Measurements from ENCODE around the gene SHOC2.

Gene SHOC2

GRCh38 chr10:110951381-110951780 is 32.0 kb downstream of the SHOC2 start:
- H3K27ac Mint-ChIP-seq: no peak overlapping the region
- no peaks in the 10 kb centered on the region for H3K27me3 Mint-ChIP-seq
- peaks cover 2% of the 10 kb centered on the region for H3K9me3 Mint-ChIP-seq
- H3K4me3 Mint-ChIP-seq: no peak overlapping the region
- H3K4me1 Mint-ChIP-seq (ENCODE audit: low read depth): peaks cover 34% of the 10 kb centered on the region
- H3K36me3 Mint-ChIP-seq (ENCODE audit: low read depth): peaks cover 44% of the 10 kb centered on the region
- DNase-seq: no peak

GRCh38 chr10:110957606-110958005 is 38.2 kb downstream of the SHOC2 start:
- Mint-ChIP-seq H3K36me3 (ENCODE audit: low read depth) (peaks cover 11% of the 10 kb centered on the region), H3K9me3 (no peaks in the 10 kb centered on the region), H3K4me1 (ENCODE audit: low read depth) (peaks cover 45% of the 10 kb centered on the region)

GRCh38 chr10:110959379-110960332 is 40.3 kb downstream of the SHOC2 start:
- DNase-seq: no peak
- no peak overlapping the region for H3K4me3 Mint-ChIP-seq
- peaks cover 11% of the 10 kb centered on the region for H3K36me3 Mint-ChIP-seq (ENCODE audit: low read depth)
- H3K9me3 Mint-ChIP-seq: no peaks in the 10 kb centered on the region
- no peak overlapping the region for H3K27ac Mint-ChIP-seq
- peaks cover 54% of the 10 kb centered on the region for H3K4me1 Mint-ChIP-seq (ENCODE audit: low read depth)
- H3K27me3 Mint-ChIP-seq: no peaks in the 10 kb centered on the region

More at GRCh38 chr10:110957606-110958005, 38.2 kb downstream of the SHOC2 start:
- Mint-ChIP-seq H3K27ac (no peak overlapping the region), H3K4me3 (no peak overlapping the region), H3K27me3 (no peaks in the 10 kb centered on the region)
- no peak for DNase-seq

GRCh38 chr10:110960333-110960712 is 40.9 kb downstream of the SHOC2 start:
- Mint-ChIP-seq H3K36me3 (ENCODE audit: low read depth) (peaks cover 16% of the 10 kb centered on the region), H3K4me3 (no peak overlapping the region), H3K4me1 (ENCODE audit: low read depth) (peaks cover 54% of the 10 kb centered on the region), H3K9me3 (no peaks in the 10 kb centered on the region), H3K27ac (no peak overlapping the region), H3K27me3 (no peaks in the 10 kb centered on the region)
- no peak for DNase-seq

- H3K27ac Mint-ChIP-seq: no peak overlapping the region
- peaks cover 56% of the 10 kb centered on the region for H3K4me1 Mint-ChIP-seq (ENCODE audit: low read depth)
Measured at GRCh38 chr10:110962443-110962842, 43.0 kb downstream of the SHOC2 start.

GRCh38 chr10:110963162-110963561 is 43.8 kb downstream of the SHOC2 start:
- no peaks in the 10 kb centered on the region for H3K9me3 Mint-ChIP-seq
- peaks cover 60% of the 10 kb centered on the region for H3K4me1 Mint-ChIP-seq (ENCODE audit: low read depth)
- no peak overlapping the region for H3K27ac Mint-ChIP-seq
- DNase-seq: no peak
- no peaks in the 10 kb centered on the region for H3K27me3 Mint-ChIP-seq
- peaks cover 21% of the 10 kb centered on the region for H3K36me3 Mint-ChIP-seq (ENCODE audit: low read depth)
- no peak overlapping the region for H3K4me3 Mint-ChIP-seq

More at GRCh38 chr10:110962443-110962842, 43.0 kb downstream of the SHOC2 start:
- Mint-ChIP-seq H3K9me3 (no peaks in the 10 kb centered on the region), H3K36me3 (ENCODE audit: low read depth) (peaks cover 18% of the 10 kb centered on the region), H3K4me3 (no peak overlapping the region), H3K27me3 (no peaks in the 10 kb centered on the region)
- DNase-seq: no peak

GRCh38 chr10:110964681-110965080 is 45.3 kb downstream of the SHOC2 start:
- Mint-ChIP-seq H3K9me3 (no peaks in the 10 kb centered on the region), H3K4me3 (no peak overlapping the region), H3K27ac (no peak overlapping the region), H3K36me3 (ENCODE audit: low read depth) (peaks cover 21% of the 10 kb centered on the region), H3K4me1 (ENCODE audit: low read depth) (peaks cover 61% of the 10 kb centered on the region), H3K27me3 (no peaks in the 10 kb centered on the region)
- no peak for DNase-seq

GRCh38 chr10:110965216-110965615 is 45.8 kb downstream of the SHOC2 start:
- Mint-ChIP-seq H3K36me3 (ENCODE audit: low read depth) (peaks cover 21% of the 10 kb centered on the region), H3K27me3 (no peaks in the 10 kb centered on the region), H3K9me3 (no peaks in the 10 kb centered on the region), H3K4me3 (no peak overlapping the region), H3K4me1 (ENCODE audit: low read depth) (peaks cover 64% of the 10 kb centered on the region), H3K27ac (no peak overlapping the region)
- DNase-seq: no peak

- DNase-seq: no peak
- Mint-ChIP-seq H3K4me1 (ENCODE audit: low read depth) (peaks cover 70% of the 10 kb centered on the region), H3K27ac (no peak overlapping the region), H3K36me3 (ENCODE audit: low read depth) (peaks cover 21% of the 10 kb centered on the region), H3K9me3 (no peaks in the 10 kb centered on the region), H3K4me3 (no peak overlapping the region), H3K27me3 (no peaks in the 10 kb centered on the region)
Measured at GRCh38 chr10:110966146-110966545, 46.7 kb downstream of the SHOC2 start.

GRCh38 chr10:110967009-110967630 is 47.7 kb downstream of the SHOC2 start:
- Mint-ChIP-seq H3K27me3 (no peaks in the 10 kb centered on the region), H3K4me1 (ENCODE audit: low read depth) (peaks cover 72% of the 10 kb centered on the region), H3K27ac (no peak overlapping the region), H3K4me3 (no peak overlapping the region), H3K9me3 (no peaks in the 10 kb centered on the region), H3K36me3 (ENCODE audit: low read depth) (peaks cover 21% of the 10 kb centered on the region)
- DNase-seq: no peak

GRCh38 chr10:110967645-110968044 is 48.2 kb downstream of the SHOC2 start:
- Mint-ChIP-seq H3K4me1 (ENCODE audit: low read depth) (peaks cover 72% of the 10 kb centered on the region), H3K9me3 (no peaks in the 10 kb centered on the region), H3K27ac (no peak overlapping the region), H3K4me3 (no peak overlapping the region), H3K36me3 (ENCODE audit: low read depth) (peaks cover 21% of the 10 kb centered on the region), H3K27me3 (no peaks in the 10 kb centered on the region)
- DNase-seq: no peak

GRCh38 chr10:110969183-110969582 is 49.8 kb downstream of the SHOC2 start:
- H3K4me1 Mint-ChIP-seq (ENCODE audit: low read depth): peaks cover 73% of the 10 kb centered on the region
- no peaks in the 10 kb centered on the region for H3K9me3 Mint-ChIP-seq
- H3K36me3 Mint-ChIP-seq (ENCODE audit: low read depth): peaks cover 19% of the 10 kb centered on the region
- no peak overlapping the region for H3K4me3 Mint-ChIP-seq
- DNase-seq: no peak
- no peaks in the 10 kb centered on the region for H3K27me3 Mint-ChIP-seq
- no peak overlapping the region for H3K27ac Mint-ChIP-seq

GRCh38 chr10:110971638-110972037 is 52.2 kb downstream of the SHOC2 start:
- H3K9me3 Mint-ChIP-seq: no peaks in the 10 kb centered on the region
- peaks cover 16% of the 10 kb centered on the region for H3K36me3 Mint-ChIP-seq (ENCODE audit: low read depth)
- no peak overlapping the region for H3K4me3 Mint-ChIP-seq
- no peaks in the 10 kb centered on the region for H3K27me3 Mint-ChIP-seq
- no peak overlapping the region for H3K27ac Mint-ChIP-seq
- H3K4me1 Mint-ChIP-seq (ENCODE audit: low read depth): peaks cover 61% of the 10 kb centered on the region
- DNase-seq: no peak

GRCh38 chr10:110972231-110973134 is 53.1 kb downstream of the SHOC2 start:
- Mint-ChIP-seq H3K4me3 (no peak overlapping the region), H3K36me3 (ENCODE audit: low read depth) (peaks cover 19% of the 10 kb centered on the region), H3K4me1 (ENCODE audit: low read depth) (peaks cover 57% of the 10 kb centered on the region), H3K27ac (no peak overlapping the region), H3K27me3 (no peaks in the 10 kb centered on the region), H3K9me3 (no peaks in the 10 kb centered on the region)
- DNase-seq: no peak
